HG03342 (cell line): Measurements from ENCODE around the gene GLRA2.
A peak's percentile ranks its signal among the peaks of the same experiment; 100 is the strongest.

Experiments used
- ATAC-seq: cut with Tn5 transposase; IDR thresholded peaks from one replicate; pipeline ENCODE4 v1.9.1; 2021; ENCODE audit warnings: mild to moderate bottlenecking, moderate library complexity; ENCODE audit not compliant: unreplicated experiment

The GLRA2 gene

DNA sequence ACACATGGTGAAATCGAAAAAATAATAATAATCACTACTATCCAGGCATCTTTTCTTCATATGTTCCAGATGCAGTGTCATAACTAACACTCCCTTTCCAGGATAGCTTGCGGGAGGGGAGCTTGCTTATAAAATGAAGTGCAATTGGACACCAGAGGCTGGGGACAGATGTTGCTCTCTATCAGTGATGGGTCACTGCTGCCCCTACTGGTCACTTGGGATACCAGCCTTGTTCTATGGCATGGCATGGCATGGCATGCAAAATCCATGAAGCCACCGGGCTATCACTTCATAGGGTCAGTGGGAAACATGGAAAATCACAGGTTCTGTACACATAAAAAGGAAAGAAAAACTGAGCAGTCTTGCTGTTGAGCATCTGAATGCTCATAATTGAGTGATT, 168.1 kb downstream of the GLRA2 start:
- peak; percentile 89 for ATAC-seq

DNA sequence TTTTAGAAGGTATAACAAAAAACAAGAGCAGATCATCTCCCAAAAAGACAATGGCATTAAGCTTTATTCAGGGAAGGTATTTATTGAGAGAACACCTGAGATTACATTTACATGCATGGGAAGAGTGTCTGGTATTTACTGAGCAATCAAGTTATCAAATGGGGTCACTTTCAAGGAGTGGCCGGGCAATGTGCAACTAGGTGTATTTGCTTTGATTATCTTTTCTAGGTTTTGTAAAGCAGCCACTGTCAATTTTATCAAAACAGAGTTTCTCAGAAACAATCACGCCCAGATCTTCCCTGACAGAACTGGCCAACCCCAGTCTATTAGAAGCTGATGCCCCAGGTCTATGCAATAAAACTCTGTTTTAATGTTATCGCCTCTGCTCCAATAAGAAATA, 169.5 kb downstream of the GLRA2 start:
- no peak for ATAC-seq

DNA sequence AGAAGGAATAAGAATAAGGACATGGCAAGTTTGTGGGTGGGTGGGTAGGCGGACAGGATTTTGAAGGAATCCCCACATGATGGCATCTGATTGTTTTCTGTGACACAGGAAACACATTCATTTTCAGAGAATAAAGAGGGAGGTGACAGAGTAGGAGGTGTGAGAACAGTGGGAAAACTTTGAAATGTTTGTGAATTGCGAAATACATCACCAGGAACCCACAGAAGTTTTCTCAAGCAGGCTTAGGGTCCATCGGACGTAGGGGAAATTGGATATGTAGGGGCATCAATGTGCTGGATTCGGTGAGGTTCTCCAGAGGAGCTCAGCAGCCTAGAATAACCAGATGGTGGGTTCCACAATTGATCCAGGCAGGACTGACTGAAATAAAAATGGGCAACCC, 171.6 kb downstream of the GLRA2 start:
- ATAC-seq = no peak

DNA sequence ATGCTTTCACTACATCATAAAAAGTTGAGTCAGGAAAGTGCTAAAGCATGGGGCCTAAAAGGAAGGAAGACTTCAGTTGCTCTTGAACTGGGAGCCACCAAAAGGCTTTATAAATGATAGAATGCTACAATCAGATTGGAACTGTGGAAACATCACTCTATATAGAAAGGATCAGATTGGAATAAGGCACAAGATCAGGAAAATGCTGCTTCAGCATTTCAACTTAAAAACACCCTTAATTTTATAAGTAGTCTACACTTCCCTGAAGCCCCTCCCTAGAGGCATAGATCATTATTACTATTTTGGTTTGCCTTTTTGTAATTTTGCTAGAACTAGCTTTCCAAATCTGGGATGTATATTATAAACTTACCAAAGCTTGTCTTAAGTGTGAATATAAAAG, 172.8 kb downstream of the GLRA2 start:
- ATAC-seq = no peak

DNA sequence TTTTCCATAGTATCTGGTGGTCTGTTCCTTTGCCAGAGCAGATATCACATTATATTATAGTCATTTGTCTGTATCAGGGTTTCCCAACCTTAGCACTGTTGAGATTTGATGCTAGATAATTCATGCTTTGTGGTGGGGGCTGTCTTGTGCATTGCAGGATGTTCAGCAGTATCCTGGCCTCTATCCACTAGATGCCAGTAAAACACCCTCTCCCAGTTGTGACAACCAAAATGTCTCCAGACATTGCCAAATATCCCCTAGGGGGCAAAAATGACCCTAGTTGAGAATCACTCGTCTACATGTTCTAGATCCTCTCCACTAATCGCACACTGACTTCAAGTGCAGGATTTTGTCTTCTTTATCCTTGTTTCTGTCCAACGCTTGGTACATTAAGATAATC, 182.8 kb downstream of the GLRA2 start:
- no peak for ATAC-seq

DNA sequence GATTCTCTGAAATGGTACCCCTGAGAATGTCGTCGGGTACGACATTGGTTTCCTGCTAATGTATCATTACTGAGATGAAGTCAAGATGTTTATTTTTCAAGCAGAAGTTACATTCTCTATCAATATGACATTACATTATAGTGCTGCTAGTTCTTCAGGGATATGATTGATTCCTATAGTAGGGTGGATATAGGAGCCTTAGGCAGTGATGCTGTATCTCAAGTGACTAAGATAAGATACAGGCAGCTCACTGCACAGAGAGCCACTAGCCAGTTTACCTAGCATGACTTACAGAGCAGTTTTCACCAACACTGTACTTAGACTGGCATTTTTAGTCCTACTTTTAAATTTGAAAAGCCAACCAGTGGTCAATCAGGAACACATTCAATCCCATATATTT, 188.6 kb downstream of the GLRA2 start:
- ATAC-seq = no peak

DNA sequence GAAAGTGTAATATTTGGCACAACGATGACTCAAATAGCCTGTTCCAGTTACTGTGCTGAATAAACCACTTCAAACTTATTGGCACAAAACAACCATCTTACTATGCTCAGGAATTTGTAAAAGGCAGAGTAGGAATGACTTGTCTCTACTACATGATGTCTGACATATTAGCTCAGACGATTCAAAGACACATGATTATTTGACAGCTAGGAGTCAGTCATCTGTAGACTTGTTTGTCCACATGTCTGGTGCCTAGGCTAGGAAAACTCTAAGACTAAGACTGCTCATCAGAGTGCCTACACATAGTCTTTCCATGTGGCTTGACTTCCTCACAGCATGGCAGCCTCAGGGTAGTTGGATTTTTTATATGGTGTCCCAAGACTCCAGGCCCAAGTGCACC, 189.1 kb downstream of the GLRA2 start:
- ATAC-seq = no peak

DNA sequence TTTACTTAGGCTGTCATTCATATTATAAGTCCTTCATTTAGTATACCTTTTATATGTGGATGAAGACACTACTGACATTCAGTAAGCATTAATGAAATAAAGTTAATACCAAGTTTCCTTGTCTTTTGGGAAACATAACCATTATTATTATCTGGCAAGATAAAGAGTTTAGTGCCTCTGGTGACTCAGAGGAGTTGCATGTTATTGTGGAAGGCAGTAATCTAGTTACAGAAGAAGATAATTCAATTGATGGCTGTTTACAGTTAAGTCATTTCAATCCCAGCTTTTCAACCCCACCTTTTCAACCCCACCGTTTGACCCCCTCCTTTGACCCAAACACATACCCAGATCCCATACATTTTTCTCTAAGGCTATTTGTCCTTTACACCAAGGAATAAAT, 199.7 kb downstream of the GLRA2 start:
- no peak for ATAC-seq

DNA sequence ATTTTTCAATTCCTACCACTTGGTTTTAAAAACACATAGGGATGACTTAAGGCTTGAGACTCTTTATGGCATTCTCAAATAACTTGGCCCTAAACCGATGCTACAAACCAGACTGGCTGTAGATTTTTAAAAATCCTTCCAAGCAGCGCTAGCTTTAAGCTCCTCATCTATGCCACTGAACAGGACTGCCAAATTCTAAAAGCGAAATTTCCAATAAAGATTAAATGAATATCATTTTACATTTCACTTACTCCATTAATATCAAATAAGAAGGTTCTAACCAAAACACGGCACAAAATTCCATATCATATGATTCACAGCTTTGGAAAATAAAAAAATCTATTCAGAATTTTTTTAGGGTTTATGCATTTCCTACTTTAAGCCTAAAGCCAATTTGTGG, 209.3 kb downstream of the GLRA2 start:
- no peak for ATAC-seq

DNA sequence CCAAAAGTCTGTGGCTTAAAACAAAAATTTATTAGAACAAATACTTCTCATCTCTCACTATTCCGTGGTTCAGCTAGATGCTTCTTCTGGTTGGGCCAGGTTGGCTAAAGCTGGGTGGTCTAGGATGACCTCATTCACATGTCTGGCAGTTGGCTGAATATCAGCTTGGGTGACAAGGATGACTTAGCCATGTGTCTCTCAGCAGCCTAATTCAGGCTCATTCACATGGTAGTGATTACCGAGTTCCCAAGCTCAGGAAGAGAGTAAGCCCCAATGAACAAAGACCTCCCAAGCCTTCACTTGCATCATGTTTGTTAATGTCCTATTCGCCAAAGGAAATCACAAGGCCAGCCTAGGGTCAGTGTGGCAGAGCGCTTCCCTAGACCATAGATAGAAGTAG, 224.1 kb downstream of the GLRA2 start:
- no peak for ATAC-seq

DNA sequence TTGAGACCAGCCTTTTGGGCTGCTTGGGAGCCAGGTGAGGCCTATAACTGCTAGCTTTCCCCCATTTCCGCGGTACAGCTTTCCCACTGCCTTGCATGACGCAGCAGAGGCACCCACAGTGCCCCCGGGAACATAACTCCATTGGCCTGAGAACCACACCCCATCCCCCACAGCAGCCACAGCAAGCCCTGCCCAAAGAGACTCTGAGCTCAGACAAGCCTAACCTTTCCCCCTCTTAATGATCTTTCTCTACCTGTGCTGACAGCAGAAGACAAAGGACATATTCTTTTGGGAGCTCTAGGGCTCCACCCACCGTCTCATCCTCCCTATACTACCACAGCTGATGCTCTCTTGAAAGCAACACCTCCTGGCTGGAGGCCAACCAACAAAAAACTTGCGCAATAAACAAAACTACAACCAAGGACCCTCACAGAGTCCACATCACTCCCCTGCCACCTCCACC, 228.7 kb downstream of the GLRA2 start:
- no peak for ATAC-seq

DNA sequence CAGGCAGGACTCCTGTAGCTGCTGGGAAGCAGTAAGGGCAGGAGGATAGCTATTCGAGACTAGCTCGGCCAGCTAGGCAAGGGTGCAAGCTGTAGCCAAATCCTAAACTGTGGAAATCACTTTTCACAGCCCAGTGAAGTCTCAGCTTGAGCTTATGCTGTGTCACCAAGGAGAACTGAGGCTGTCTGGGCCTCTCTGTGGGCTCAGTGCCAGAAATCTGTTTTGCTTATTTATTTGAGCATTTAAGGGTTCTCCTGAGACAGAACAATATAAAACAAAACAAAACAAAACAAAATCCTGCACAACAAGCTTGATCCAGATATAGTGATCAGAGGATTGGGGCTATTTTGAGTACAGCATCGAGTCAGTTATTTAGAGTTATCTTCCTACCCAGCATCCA, 246.1 kb downstream of the GLRA2 start:
- ATAC-seq = no peak

DNA sequence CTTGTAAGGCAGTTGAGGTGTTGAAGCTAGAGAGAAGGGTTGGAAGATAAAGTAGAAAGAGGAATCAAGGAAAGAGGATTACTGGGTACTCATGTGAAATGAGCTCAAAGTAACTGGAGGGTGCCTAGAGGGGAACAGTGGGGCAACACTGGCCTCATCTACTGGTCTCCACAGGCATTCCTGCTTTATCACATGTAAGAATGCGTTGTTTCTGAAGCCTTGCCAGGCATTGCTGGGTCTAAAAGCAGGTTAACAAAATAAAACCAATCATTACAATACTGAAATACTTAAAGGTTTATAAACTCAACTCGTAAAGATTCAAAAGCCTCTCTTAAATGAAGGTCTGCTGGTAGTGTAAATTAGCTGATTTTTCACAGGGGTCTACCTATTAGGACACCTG, 247.6 kb downstream of the GLRA2 start:
- no peak for ATAC-seq

DNA sequence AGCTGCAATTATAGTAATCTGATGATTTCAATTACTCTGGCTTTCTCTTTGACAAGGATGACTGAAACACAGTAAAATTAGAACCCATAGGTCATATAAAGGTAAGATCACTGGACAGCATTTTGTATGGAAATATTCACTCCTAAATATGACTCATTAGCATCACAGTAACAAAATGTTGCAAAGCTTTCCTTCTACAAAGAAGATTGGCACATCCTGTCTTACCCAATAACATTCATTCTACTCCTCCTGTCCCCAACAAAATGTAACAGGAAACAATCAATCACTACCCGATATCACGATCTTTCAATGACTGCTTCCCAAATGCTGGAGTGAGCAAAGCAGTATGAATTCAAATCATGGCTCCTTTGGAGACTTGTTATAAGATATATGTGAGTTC, 248.2 kb downstream of the GLRA2 start:
- no peak for ATAC-seq

DNA sequence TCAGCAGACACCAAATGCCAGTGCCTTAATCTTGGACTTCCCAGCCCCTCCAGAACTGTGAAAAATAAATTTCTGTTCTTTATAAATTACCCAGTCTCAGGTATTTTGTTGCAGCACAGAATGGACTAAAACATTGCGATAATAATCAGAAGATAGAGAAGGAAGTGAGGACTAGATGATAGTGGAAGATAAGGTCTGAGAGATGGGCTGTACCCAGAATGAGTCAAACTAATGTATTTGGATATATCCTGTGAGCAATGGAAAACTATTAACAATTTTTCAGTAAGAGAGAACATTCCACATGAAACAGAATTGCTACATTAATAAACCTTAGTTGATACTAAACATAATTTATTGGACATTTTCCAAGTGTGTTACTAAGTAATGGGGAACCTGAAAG, 250.2 kb downstream of the GLRA2 start:
- ATAC-seq = no peak
